ENCODE measurements around the gene DNAJB4.

Gene DNAJB4

DNA sequence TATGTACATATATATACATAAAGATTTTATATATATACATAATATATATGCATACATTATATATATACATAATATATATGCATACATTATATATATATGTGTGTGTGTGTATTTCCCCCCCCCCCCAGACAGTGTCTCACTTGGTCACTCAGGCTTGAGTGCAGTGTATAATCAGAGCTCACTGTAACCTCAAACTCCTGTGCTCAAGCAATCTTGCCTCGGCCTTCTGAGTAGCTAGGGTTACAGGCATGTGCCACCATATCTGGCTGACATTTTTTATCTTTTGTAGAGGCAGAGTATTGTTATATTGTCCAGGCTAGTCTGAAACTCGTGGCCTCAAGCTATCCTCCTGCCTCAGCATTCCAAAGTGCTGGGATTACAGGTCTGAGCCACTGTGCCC is 16.8 kb upstream of the DNAJB4 start:
- peaks cover 18% of the 10 kb centered on the region for H3K36me3 ChIP-seq (ENCODE audit: insufficient read depth, low read length)
- H3K4me2 ChIP-seq (ENCODE audit: low read length): no peak overlapping the region
- TF ChIP-seq, protein P1, sequence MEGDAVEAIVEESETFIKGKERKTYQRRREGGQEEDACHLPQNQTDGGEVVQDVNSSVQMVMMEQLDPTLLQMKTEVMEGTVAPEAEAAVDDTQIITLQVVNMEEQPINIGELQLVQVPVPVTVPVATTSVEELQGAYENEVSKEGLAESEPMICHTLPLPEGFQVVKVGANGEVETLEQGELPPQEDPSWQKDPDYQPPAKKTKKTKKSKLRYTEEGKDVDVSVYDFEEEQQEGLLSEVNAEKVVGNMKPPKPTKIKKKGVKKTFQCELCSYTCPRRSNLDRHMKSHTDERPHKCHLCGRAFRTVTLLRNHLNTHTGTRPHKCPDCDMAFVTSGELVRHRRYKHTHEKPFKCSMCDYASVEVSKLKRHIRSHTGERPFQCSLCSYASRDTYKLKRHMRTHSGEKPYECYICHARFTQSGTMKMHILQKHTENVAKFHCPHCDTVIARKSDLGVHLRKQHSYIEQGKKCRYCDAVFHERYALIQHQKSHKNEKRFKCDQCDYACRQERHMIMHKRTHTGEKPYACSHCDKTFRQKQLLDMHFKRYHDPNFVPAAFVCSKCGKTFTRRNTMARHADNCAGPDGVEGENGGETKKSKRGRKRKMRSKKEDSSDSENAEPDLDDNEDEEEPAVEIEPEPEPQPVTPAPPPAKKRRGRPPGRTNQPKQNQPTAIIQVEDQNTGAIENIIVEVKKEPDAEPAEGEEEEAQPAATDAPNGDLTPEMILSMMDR (IDR thresholded peaks at IDR 0.05; ENCODE audit: low read length): no peak
- no peak for TF ChIP-seq EZH2 (IDR thresholded peaks at IDR 0.05; ENCODE audit: borderline replicate concordance, low read length)

DNA sequence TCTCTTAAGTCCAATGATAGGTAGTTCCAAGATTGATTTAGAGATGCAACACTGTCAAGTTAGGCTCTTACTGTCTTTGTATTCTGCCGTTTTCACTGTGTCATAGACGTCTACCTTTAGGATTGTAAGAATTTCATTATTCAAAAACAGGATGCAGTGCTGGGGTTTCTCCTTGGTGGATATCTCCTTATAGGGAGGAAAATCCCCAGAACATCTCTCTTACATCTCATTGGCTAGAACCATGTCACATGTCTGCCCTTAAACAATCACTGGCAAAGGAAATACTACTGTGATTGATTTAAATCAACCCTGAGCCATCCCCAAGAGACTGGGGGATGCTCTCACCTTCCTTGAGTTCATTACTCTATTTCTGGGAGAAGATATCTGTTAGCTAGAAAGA is 15.0 kb upstream of the DNAJB4 start:
- Histone ChIP-seq H3K4me3 (ENCODE audit: low read depth, low read length, poor library complexity, severe bottlenecking) (no peak overlapping the region), H3K4me1 (ENCODE audit: insufficient read depth, low read length, severe bottlenecking) (no peaks in the 10 kb centered on the region), H3K4me2 (ENCODE audit: low read length) (no peak overlapping the region), H2AFZ (ENCODE audit: low read length) (no peak overlapping the region), H3K27me3 (ENCODE audit: insufficient read depth, low read length) (no peaks in the 10 kb centered on the region), H3K27ac (ENCODE audit: low read depth, low read length, poor library complexity, severe bottlenecking) (no peak overlapping the region), H3K79me2 (ENCODE audit: insufficient read depth, low read length) (peaks cover 18% of the 10 kb centered on the region; the same call in 1 of the 2 replicates), H3K9me2 (ENCODE audit: low read depth, low read length) (no peaks in the 10 kb centered on the region), H3K9ac (ENCODE audit: low read length) (no peak overlapping the region), H4K20me1 (ENCODE audit: insufficient read depth, low read length) (no peaks in the 10 kb centered on the region), H3K36me3 (ENCODE audit: insufficient read depth, low read length) (peaks cover 29% of the 10 kb centered on the region), H3F3A (ENCODE audit: insufficient read depth, low read length) (no peaks in the 10 kb centered on the region), H3K9me3 (ENCODE audit: low read length) (no peaks in the 10 kb centered on the region)
- TF ChIP-seq EZH2 (IDR thresholded peaks at IDR 0.05; ENCODE audit: borderline replicate concordance, low read length): no peak
- TF ChIP-seq, protein P1 (IDR thresholded peaks at IDR 0.05; ENCODE audit: low read length): no peak

More for the DNA sequence above, 16.8 kb upstream of the DNAJB4 start:
- Histone ChIP-seq H4K20me1 (ENCODE audit: insufficient read depth, low read length) (no peaks in the 10 kb centered on the region), H3K79me2 (ENCODE audit: insufficient read depth, low read length) (peaks cover 18% of the 10 kb centered on the region; the same call in 1 of the 2 replicates), H3K9me2 (ENCODE audit: low read depth, low read length) (no peaks in the 10 kb centered on the region), H3K4me3 (ENCODE audit: low read depth, low read length, poor library complexity, severe bottlenecking) (no peak overlapping the region), H3K4me1 (ENCODE audit: insufficient read depth, low read length, severe bottlenecking) (no peaks in the 10 kb centered on the region), H3K27ac (ENCODE audit: low read depth, low read length, poor library complexity, severe bottlenecking) (no peak overlapping the region), H3K9me3 (ENCODE audit: low read length) (no peaks in the 10 kb centered on the region), H3K27me3 (ENCODE audit: insufficient read depth, low read length) (no peaks in the 10 kb centered on the region), H3K9ac (ENCODE audit: low read length) (no peak overlapping the region), H3F3A (ENCODE audit: insufficient read depth, low read length) (no peaks in the 10 kb centered on the region), H2AFZ (ENCODE audit: low read length) (no peak overlapping the region)

DNA sequence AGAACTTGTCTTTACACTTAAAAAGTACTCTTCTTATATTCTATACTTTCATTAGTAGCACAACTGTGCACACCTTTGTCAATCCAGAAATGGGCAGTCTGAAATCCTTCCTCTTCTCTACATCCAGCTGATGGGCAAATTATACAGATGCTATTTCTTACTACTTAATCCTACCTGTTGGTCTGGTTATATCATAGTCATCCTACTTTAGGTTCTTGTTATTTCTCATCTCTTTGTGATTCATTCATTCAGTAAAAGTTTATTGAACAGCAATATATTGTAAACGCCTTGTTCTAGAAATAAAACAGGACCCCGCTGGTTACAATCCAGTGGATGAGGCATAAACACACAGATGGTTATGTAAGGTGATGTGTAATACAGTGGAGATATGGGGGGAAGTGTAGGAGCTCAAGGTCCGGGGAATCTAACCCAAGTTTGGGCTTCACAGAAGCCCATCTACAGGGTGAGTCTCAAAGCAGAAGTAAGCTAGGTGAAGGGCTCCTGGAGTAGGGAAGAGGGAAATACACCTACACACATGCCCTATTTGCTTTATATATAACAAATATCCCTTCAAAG is 14.0 kb upstream of the DNAJB4 start:
- no peak overlapping the region for H3K9ac ChIP-seq (ENCODE audit: low read length)
- no peaks in the 10 kb centered on the region for H3K9me2 ChIP-seq (ENCODE audit: low read depth, low read length)
- H3K36me3 ChIP-seq (ENCODE audit: insufficient read depth, low read length): peaks cover 30% of the 10 kb centered on the region
- no peak overlapping the region for H3K4me3 ChIP-seq (ENCODE audit: low read depth, low read length, poor library complexity, severe bottlenecking)
- no peak for TF ChIP-seq EZH2 (IDR thresholded peaks at IDR 0.05; ENCODE audit: borderline replicate concordance, low read length)
- TF ChIP-seq, protein P1 (IDR thresholded peaks at IDR 0.05; ENCODE audit: low read length): no peak
- H2AFZ ChIP-seq (ENCODE audit: low read length): no peak overlapping the region
- no peaks in the 10 kb centered on the region for H3K27me3 ChIP-seq (ENCODE audit: insufficient read depth, low read length)
- no peaks in the 10 kb centered on the region for H3K9me3 ChIP-seq (ENCODE audit: low read length)
- H3F3A ChIP-seq (ENCODE audit: insufficient read depth, low read length): no peaks in the 10 kb centered on the region
- no peak overlapping the region for H3K27ac ChIP-seq (ENCODE audit: low read depth, low read length, poor library complexity, severe bottlenecking)
- no peaks in the 10 kb centered on the region for H3K4me1 ChIP-seq (ENCODE audit: insufficient read depth, low read length, severe bottlenecking)
- no peaks in the 10 kb centered on the region for H4K20me1 ChIP-seq (ENCODE audit: insufficient read depth, low read length)
- peaks cover 16% of the 10 kb centered on the region; the same call in 1 of the 2 replicates for H3K79me2 ChIP-seq (ENCODE audit: insufficient read depth, low read length)
- no peak overlapping the region for H3K4me2 ChIP-seq (ENCODE audit: low read length)
